IMR-90 (cell line): ENCODE data around the gene CNPY1. TPM values are rescaled to one million over a fixed set of nuclear protein-coding genes. Genes with fewer than 3 reads are reported as not detected.

Experiments used
- ATAC-seq: fragments of 200-7000 bp; cut with Tn5 transposase; 2 replicates; pipeline ENCODE4 v1.9.1; 2020; ENCODE audit warnings: low read depth, mild to moderate bottlenecking, moderate library complexity
- BruUV-seq: library from RNA; stranded (reverse); fragments of 400-500 nt; replicated peaks from 2 replicates; lab custom pipeline; 2021; lab: Mats Ljungman, UMichigan
- CTCF ChIA-PET: fragments of 300-600 bp; formaldehyde crosslinking; extraction: SDS; loops from one replicate; lab custom pipeline; 2021; ENCODE audit warnings: antibody characterized with exemption; lab: Yijun Ruan, JAX
- POLR2A ChIA-PET: fragments of 300-600 bp; sonication (Branson Sonifier 250); formaldehyde crosslinking; loops from one replicate; lab custom pipeline; 2022; ENCODE audit warnings: antibody characterized with exemption; ENCODE audit not compliant: unreplicated experiment; lab: Charles Lee
- DNase-seq: peaks from one replicate; pipeline ENCODE4 v3.0.0; 2013
- H2AFZ ChIP-seq: replicated peaks from 2 replicates; pipeline ENCODE3; 2013; ENCODE audit warnings: low read length, mild to moderate bottlenecking; ENCODE audit not compliant: poor library complexity
- H2AK5ac ChIP-seq: 2 replicates; pipeline ENCODE4 v1.6.1; 2013; ENCODE audit warnings: low read depth, low read length, inconsistent platforms
- H2AK9ac ChIP-seq: replicated peaks from 2 replicates; pipeline ENCODE3; 2013; ENCODE audit warnings: mild to moderate bottlenecking, low read depth, low read length, moderate library complexity; ENCODE audit not compliant: poor library complexity
- H2BK120ac ChIP-seq: 2 replicates; pipeline ENCODE4 v1.6.1; 2013; ENCODE audit warnings: low read depth, low read length, inconsistent platforms
- H2BK15ac ChIP-seq: 3 replicates; pipeline ENCODE4 v1.6.1; 2013; ENCODE audit warnings: low read depth, low read length, inconsistent platforms
- H2BK20ac ChIP-seq: 2 replicates; pipeline ENCODE4 v1.6.1; 2013; ENCODE audit warnings: low read depth, mild to moderate bottlenecking, inconsistent platforms, low read length, moderate library complexity
- H2BK5ac ChIP-seq: 2 replicates; pipeline ENCODE4 v1.6.1; 2013; ENCODE audit warnings: mild to moderate bottlenecking, low read depth, low read length, inconsistent platforms; ENCODE audit not compliant: poor library complexity, severe bottlenecking
- H3K14ac ChIP-seq: replicated peaks from 2 replicates; pipeline ENCODE4 v1.6.1; 2013; ENCODE audit warnings: low read depth, low read length, inconsistent platforms
- H3K18ac ChIP-seq: 2 replicates; pipeline ENCODE4 v1.6.1; 2013; ENCODE audit warnings: low read depth, low read length, control low read depth
- H3K23ac ChIP-seq: 2 replicates; pipeline ENCODE4 v1.6.1; 2013; ENCODE audit warnings: low read depth, low read length, inconsistent platforms
- H3K27ac ChIP-seq: 2 replicates; pipeline ENCODE4 v1.5.1; 2013; ENCODE audit warnings: mild to moderate bottlenecking, control low read depth, low read length; ENCODE audit not compliant: insufficient read depth
- H3K27me3 ChIP-seq: 2 replicates; pipeline ENCODE4 v1.6.1; 2013; ENCODE audit warnings: low read length; ENCODE audit not compliant: control insufficient read depth, insufficient read depth
- H3K36me3 ChIP-seq: 2 replicates; pipeline ENCODE4 v1.6.1; 2013; ENCODE audit warnings: low read length, mixed read lengths; ENCODE audit not compliant: control insufficient read depth, insufficient read depth
- H3K4ac ChIP-seq: 2 replicates; pipeline ENCODE4 v1.6.1; 2013; ENCODE audit warnings: low read depth, low read length, inconsistent platforms
- H3K4me1 ChIP-seq: 2 replicates; pipeline ENCODE4 v1.6.1; 2013; ENCODE audit warnings: low read length, mixed read lengths; ENCODE audit not compliant: control insufficient read depth, insufficient read depth
- H3K4me2 ChIP-seq: 2 replicates; pipeline ENCODE4 v1.6.1; 2013; ENCODE audit warnings: low read depth, mild to moderate bottlenecking, control low read depth, low read length, moderate library complexity
- H3K4me3 ChIP-seq: 2 replicates; pipeline ENCODE4 v1.5.1; 2013; ENCODE audit warnings: low read depth, mild to moderate bottlenecking, control low read depth, low read length, moderate library complexity; ENCODE audit not compliant: insufficient read depth
- H3K56ac ChIP-seq: 2 replicates; pipeline ENCODE4 v1.6.1; 2013; ENCODE audit warnings: low read length, inconsistent platforms; ENCODE audit not compliant: insufficient read depth; ENCODE audit errors: extremely low read depth
- H3K79me1 ChIP-seq, 2 experiments: 2 replicates each; pipeline ENCODE4 v1.6.1; 2013; ENCODE audit warnings: low read length in 2 of 2, inconsistent platforms in 1 of 2, low read depth in 1 of 2
- H3K9ac ChIP-seq: 2 replicates; pipeline ENCODE4 v1.6.1; 2013; ENCODE audit warnings: low read depth, low read length, control low read depth
- H3K9me1 ChIP-seq: 2 replicates; pipeline ENCODE4 v1.6.1; 2013; ENCODE audit warnings: low read length, inconsistent platforms; ENCODE audit not compliant: insufficient read depth
- H3K9me3 ChIP-seq: 2 replicates; pipeline ENCODE4 v1.6.1; 2013; ENCODE audit warnings: low read length; ENCODE audit not compliant: control insufficient read depth, insufficient read depth
- H4K20me1 ChIP-seq: 2 replicates; pipeline ENCODE4 v1.6.1; 2013; ENCODE audit warnings: low read length, inconsistent platforms; ENCODE audit not compliant: insufficient read depth
- H4K5ac ChIP-seq: 2 replicates; pipeline ENCODE4 v1.6.1; 2013; ENCODE audit warnings: mild to moderate bottlenecking, low read depth, low read length, control low read depth
- H4K8ac ChIP-seq, 2 experiments: 2 replicates each; pipeline ENCODE4 v1.6.1; 2013; ENCODE audit warnings: low read depth in 2 of 2, low read length in 2 of 2, control low read depth in 1 of 2, inconsistent platforms in 1 of 2
- H4K91ac ChIP-seq: 2 replicates; pipeline ENCODE4 v1.6.1; 2013; ENCODE audit warnings: low read depth, low read length, inconsistent platforms; ENCODE audit not compliant: insufficient read depth
- BHLHE40 ChIP-seq: fragments of 150-350 bp; IDR thresholded peaks from 2 replicates; pipeline ENCODE4 v1.6.1; 2016; ENCODE audit warnings: mild to moderate bottlenecking, low read depth, low read length
- CEBPB ChIP-seq: IDR thresholded peaks from 2 replicates; pipeline ENCODE4 v1.6.1; 2012; ENCODE audit warnings: low read depth, low read length, improper control_type of control experiment
- CHD1 ChIP-seq: IDR thresholded peaks from 2 replicates; pipeline ENCODE4 v1.6.1; 2012; ENCODE audit warnings: low read depth, low read length, improper control_type of control experiment
- CTCF ChIP-seq: conservative IDR thresholded peaks from 2 replicates; pipeline ENCODE4 v1.5.1; 2012; ENCODE audit warnings: mild to moderate bottlenecking, low read depth, low read length, improper control_type of control experiment
- MAFK ChIP-seq: IDR thresholded peaks from 2 replicates; pipeline ENCODE4 v1.6.1; 2012; ENCODE audit warnings: low read depth, low read length, improper control_type of control experiment
- MAZ ChIP-seq: IDR thresholded peaks from 2 replicates; pipeline ENCODE4 v1.6.1; 2012; ENCODE audit warnings: low read depth, mild to moderate bottlenecking, low read length, improper control_type of control experiment, moderate library complexity, borderline replicate concordance
- MXI1 ChIP-seq: IDR thresholded peaks from 2 replicates; pipeline ENCODE4 v1.6.1; 2012; ENCODE audit warnings: low read depth, mild to moderate bottlenecking, low read length, moderate library complexity, borderline replicate concordance
- RCOR1 ChIP-seq: IDR thresholded peaks from 2 replicates; pipeline ENCODE4 v1.6.1; 2012; ENCODE audit warnings: mild to moderate bottlenecking, low read length, improper control_type of control experiment; ENCODE audit not compliant: insufficient replicate concordance
- RFX5 ChIP-seq: IDR thresholded peaks from 2 replicates; pipeline ENCODE4 v1.8.0; 2012; ENCODE audit warnings: low read depth, mild to moderate bottlenecking, low read length, moderate library complexity
- SMC3 ChIP-seq: fragments of 150-350 bp; IDR thresholded peaks from 2 replicates; pipeline ENCODE4 v1.6.1; 2016; ENCODE audit warnings: low read depth, mild to moderate bottlenecking, antibody characterized with exemption, low read length, moderate library complexity
- USF2 ChIP-seq: fragments of 150-350 bp; IDR thresholded peaks from 2 replicates; pipeline ENCODE4 v1.6.1; 2017; ENCODE audit warnings: mild to moderate bottlenecking, antibody characterized with exemption, low read length, low read depth
- WGBS, 2 experiments: methylation state at CpG; one replicate each; pipeline versions ENCODE4 v1.1.5 to v1.1.7; 2013; ENCODE audit warnings: missing lambda C conversion rate in 2 of 2; ENCODE audit not compliant: insufficient read length in 1 of 2; ENCODE audit errors: extremely low coverage in 2 of 2; 5-methylcytosine and 5-hydroxymethylcytosine counted together
- dilution Hi-C: fragments of 300-500 bp; cut with HindIII; formaldehyde crosslinking; loops from one replicate; pipeline ENCODE4 v1.14.3; 2018; ENCODE audit warnings: low sequenced_read_pairs; ENCODE audit not compliant: unreplicated experiment
- in situ Hi-C: fragments of 300-500 bp; cut with MboI; formaldehyde crosslinking; loops from 3 replicates; pipeline ENCODE4 v1.14.3; 2019; ENCODE audit warnings: low sequenced_read_pairs, inconsistent platforms, mixed read lengths
- intact Hi-C: fragments of 100-400 bp; cut with micrococcal nuclease; formaldehyde crosslinking; loops from 2 replicates; pipeline ENCODE4 v1.10.0; 2022
- polyA plus RNA-seq, 3 experiments: library from polyadenylated mRNA; depleted of rRNA; stranded (reverse); fragments of >200 nt; gene quantifications; 2 replicates each; pipeline ENCODE4 v1.2.3, GENCODE V29; 2012; ENCODE audit warnings: low replicate concordance in 1 of 3
- total RNA-seq: library from RNA; depleted of rRNA; stranded (reverse); fragments of >200 nt; gene quantifications from 2 replicates; pipeline ENCODE4 v1.2.3, GENCODE V29; 2012

Gene CNPY1
- total and polyA plus RNA-seq, 2 of the 4 experiments (the other 2 are of a cell fraction), result not detected

GRCh38 chr7:155578016-155578415, 31.7 kb upstream of the CNPY1 start:
- H4K5ac ChIP-seq, result no peak overlapping the region
- no peak overlapping the region for H3K27ac ChIP-seq
- no peak overlapping the region for H3K23ac ChIP-seq
- no peak overlapping the region for H2BK20ac ChIP-seq
- no peak overlapping the region for H4K91ac ChIP-seq
- CTCF ChIA-PET, result no interaction called here
- no peaks in the 10 kb centered on the region for H3K9me3 ChIP-seq
- H4K8ac ChIP-seq, result no peak overlapping the region
- no peak overlapping the region for H2BK120ac ChIP-seq
- H3K56ac ChIP-seq, result no peak overlapping the region
- no peak overlapping the region for H3K4me3 ChIP-seq
- in situ Hi-C loops, result no loop called here
- H4K20me1 ChIP-seq, result no peaks in the 10 kb centered on the region; the same call in 1 of the 2 replicates
- DNase-seq (no peak), ATAC-seq (no peak)
- BruUV-seq, result no TSS peak
- H3K4me1 ChIP-seq, result no peaks in the 10 kb centered on the region
- no peak overlapping the region for H3K9ac ChIP-seq
- H3K79me1 ChIP-seq, result no peaks in the 10 kb centered on the region
- no peak overlapping the region for H2AK5ac ChIP-seq
- no peak overlapping the region for H3K14ac ChIP-seq
- no peak overlapping the region for H2BK15ac ChIP-seq
- no peaks in the 10 kb centered on the region; the same call in 1 of the 2 replicates for H3K27me3 ChIP-seq
- POLR2A ChIA-PET, result no interaction called here
- no peak overlapping the region for H3K4me2 ChIP-seq
- no peak overlapping the region for H2AFZ ChIP-seq
- intact Hi-C loops, result no loop called here
- dilution Hi-C loops, result no loop called here
- no peak overlapping the region for H2BK5ac ChIP-seq
- H3K4ac ChIP-seq, result no peak overlapping the region
- TF ChIP-seq MAZ (no peak), MXI1 (no peak), CTCF (no peak), MAFK (no peak), RFX5 (no peak), RCOR1 (no peak), BHLHE40 (no peak), CHD1 (no peak), SMC3 (no peak), USF2 (no peak), CEBPB (no peak)
- H3K18ac ChIP-seq, result no peak overlapping the region
- WGBS, 2 experiments, result 82% methylated on average over 9 of the region's 13 CpGs; no CpG with 5 or more reads in 1 of the 2 experiments
- no peak overlapping the region for H2AK9ac ChIP-seq
- no peaks in the 10 kb centered on the region for H3K36me3 ChIP-seq
- H3K9me1 ChIP-seq, result no peaks in the 10 kb centered on the region
